Activated CD4-positive, CD25-positive, alpha-beta regulatory T cell (primary cell): ENCODE data around the gene R3HCC1L.

ENCODE experiments used
- DNase-seq, 4 experiments: peaks; one replicate each; lab custom pipeline; 2025; lab: John Stamatoyannopoulos, UW

R3HCC1L gene

DNA sequence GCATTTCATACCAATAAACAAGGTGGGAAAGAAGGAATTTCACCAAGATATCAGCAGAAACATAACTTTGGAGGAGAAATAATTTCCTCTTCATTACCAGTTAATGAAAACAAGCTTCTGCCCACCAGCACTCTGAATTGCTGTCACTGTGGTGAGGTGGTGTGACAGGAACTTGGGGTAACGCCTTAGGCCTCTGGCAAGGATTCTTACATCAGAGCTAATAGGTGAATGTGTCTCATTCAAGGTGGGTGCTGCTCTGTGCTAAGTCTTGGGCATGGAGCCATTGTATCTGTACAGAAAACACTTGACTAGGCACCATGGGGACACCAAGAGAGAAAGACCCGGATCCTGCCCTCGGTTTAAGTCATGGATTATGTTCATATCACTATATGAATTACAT is 141.9 kb downstream of the R3HCC1L start:
- DNase-seq, result no peak

GRCh38 chr10:98285416-98285815 is 151.0 kb downstream of the R3HCC1L start:
- no peak for DNase-seq

GRCh38 chr10:98286419-98286818 is 152.0 kb downstream of the R3HCC1L start:
- DNase-seq, result no peak

DNA sequence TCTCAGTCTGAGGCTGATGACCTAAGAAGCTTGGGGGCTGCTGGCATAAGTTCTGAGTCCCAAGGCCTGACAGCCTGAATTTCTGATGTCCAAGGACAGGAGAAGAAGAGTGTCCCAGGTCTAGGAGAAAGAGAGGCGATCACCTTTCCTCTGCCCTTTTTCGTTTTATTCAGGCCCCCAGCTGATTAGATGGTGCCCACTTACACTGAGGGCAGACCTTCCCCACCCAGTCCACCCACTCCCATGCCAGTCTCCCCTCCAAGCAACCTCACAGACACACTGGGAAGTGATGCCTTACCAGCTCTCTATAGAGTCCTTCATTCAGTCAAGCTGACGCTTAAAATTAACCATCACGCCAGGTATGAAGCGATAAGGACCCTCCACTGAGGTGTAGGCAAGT is 152.9 kb downstream of the R3HCC1L start:
- no peak for DNase-seq

DNA sequence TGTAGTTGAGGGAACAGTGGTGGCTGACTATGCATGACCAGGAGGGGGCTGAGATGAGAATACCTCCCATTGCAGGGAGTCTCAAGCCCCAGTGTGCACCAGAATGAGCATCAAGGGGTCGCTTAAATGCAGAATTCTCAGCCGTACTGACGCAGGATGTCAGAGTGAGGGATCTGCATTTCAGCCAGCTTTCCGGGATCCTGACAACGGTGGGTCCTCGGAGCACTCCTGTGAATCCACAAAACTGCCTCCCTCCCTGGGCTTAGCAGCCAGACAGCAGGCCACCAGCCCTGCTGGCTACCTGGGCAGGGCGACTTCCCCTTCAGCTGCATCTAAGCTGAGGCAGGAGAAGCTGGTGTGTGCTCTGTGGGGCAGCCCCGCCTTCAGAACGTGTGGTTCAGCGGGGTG is 155.3 kb downstream of the R3HCC1L start:
- DNase-seq, result no peak

- no peak for DNase-seq
Measured at GRCh38 chr10:98292971-98293370, 158.5 kb downstream of the R3HCC1L start.

DNA sequence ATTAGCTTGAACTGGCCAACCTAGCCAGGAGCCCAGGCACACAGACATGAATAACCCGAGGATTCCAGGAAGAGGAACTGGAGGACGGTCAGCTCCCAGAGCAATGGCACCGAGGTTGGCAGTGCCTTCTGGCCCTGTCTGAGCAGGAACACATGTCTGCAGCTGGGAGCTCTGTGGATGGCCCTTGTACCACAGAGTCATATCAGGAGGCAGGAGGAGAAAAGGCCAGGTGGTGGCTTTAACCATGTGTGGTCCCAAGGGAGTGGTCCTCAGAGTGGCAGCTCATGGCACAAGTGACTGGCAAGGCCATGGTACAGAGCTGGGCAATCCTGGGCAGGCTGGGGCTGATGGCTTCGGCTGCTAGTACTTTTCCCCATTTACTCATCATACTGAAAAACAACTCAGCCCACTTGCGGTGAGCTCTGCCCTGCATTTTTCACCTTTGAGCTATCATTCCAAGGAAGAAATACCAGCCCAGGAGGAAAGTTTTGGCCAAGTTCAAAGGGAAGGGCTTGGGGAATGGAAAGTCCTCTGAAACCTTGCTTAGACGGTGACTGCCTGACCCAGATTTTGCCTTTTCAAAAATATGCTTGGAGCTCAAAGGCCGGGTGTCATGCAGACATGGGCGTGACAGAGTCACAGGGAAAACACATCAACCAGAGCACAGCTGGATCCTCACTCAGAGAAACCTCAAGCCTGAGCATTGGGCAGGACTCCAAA is 159.3 kb downstream of the R3HCC1L start:
- no peak for DNase-seq

- DNase-seq, result no peak
Measured at GRCh38 chr10:98294270-98294627, 159.8 kb downstream of the R3HCC1L start.
